Measurements from ENCODE around the gene CDKN2AIPNL. TPM values are rescaled to one million over a fixed set of nuclear protein-coding genes. Genes with fewer than 3 reads are reported as not detected.
A peak's percentile ranks its signal among the peaks of the same experiment; 100 is the strongest.

CDKN2AIPNL gene
- total and polyA plus RNA-seq, 2 of the 13 experiments (the other 11 are each of a cell fraction or from before 2014, with no cell fraction given): 17.4 to 46.5 TPM

DNA sequence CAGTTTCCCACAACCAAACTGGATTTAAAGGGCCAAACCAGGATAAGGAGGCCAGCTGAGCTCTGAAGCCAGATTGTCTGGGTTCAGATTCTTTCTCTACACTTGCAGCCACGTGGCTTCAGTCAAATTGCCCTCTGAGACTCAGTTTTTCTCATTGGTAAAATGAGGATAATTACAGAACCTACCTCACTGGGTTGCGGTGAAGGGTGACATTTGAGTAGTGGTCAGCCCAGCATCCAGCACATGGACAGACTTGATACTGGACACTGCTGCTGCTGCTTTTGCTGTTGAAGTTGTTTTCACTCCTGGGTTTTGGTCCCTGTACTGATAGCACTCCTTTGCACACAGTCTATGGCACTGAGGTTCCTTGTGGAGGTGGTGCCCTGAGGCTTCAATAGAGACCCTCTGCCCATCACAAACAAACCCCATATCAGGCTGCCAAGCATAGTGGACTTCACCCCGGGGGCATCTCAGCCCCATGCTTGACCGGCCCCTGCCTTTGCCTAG is 25.7 kb upstream of the CDKN2AIPNL start (continued):
- TF ChIP-seq ZNF703 (CRISPR knock-in tag; IDR thresholded peaks at IDR 0.05; ENCODE audit: borderline replicate concordance): no peak
- 0 out of 2 replicates have a peak, but pooled peaks have one; percentile 8 for TF ChIP-seq HMG20A (CRISPR knock-in tag; IDR thresholded peaks at IDR 0.05; ENCODE audit: borderline replicate concordance)
- TF ChIP-seq MXD4 (CRISPR knock-in tag; IDR thresholded peaks at IDR 0.05): peak; percentile 4; the same call in 1 of the 2 replicates
- peak; percentile 40 for TF ChIP-seq ZFP91 (CRISPR knock-in tag; IDR thresholded peaks at IDR 0.05; ENCODE audit: borderline replicate concordance)
- no peak for TF ChIP-seq ZGPAT (CRISPR knock-in tag; IDR thresholded peaks at IDR 0.05)
- TF ChIP-seq NKX3-1 (CRISPR knock-in tag; IDR thresholded peaks at IDR 0.05): no peak
- TF ChIP-seq KLF9 (CRISPR knock-in tag; IDR thresholded peaks at IDR 0.05; ENCODE audit: low read depth): no peak
- TF ChIP-seq ZBTB1 (CRISPR knock-in tag; IDR thresholded peaks at IDR 0.05; ENCODE audit: borderline replicate concordance): no peak
- no peak for TF ChIP-seq NCOA2 (CRISPR knock-in tag; IDR thresholded peaks at IDR 0.05)
- TF ChIP-seq POLR2G (IDR thresholded peaks at IDR 0.05; ENCODE audit: low read depth, low read length): peak; percentile 47; the same call in 1 of the 2 replicates
- TF ChIP-seq SOX6 (IDR thresholded peaks at IDR 0.05): no peak
- TF ChIP-seq SOX6 (CRISPR knock-in tag; IDR thresholded peaks at IDR 0.05): 0 out of 2 replicates have a peak, but pooled peaks have one; percentile 3
- TF ChIP-seq TBX2 (CRISPR knock-in tag; IDR thresholded peaks at IDR 0.05; ENCODE audit: borderline replicate concordance): no peak
- TF ChIP-seq ZNF782 (CRISPR knock-in tag; IDR thresholded peaks at IDR 0.05; ENCODE audit: borderline replicate concordance): no peak
- TF ChIP-seq, protein P1, sequence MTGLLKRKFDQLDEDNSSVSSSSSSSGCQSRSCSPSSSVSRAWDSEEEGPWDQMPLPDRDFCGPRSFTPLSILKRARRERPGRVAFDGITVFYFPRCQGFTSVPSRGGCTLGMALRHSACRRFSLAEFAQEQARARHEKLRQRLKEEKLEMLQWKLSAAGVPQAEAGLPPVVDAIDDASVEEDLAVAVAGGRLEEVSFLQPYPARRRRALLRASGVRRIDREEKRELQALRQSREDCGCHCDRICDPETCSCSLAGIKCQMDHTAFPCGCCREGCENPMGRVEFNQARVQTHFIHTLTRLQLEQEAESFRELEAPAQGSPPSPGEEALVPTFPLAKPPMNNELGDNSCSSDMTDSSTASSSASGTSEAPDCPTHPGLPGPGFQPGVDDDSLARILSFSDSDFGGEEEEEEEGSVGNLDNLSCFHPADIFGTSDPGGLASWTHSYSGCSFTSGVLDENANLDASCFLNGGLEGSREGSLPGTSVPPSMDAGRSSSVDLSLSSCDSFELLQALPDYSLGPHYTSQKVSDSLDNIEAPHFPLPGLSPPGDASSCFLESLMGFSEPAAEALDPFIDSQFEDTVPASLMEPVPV (CRISPR knock-in tag; IDR thresholded peaks at IDR 0.05): 0 out of 2 replicates have a peak, but pooled peaks have one; percentile 32
- TF ChIP-seq, protein P2, sequence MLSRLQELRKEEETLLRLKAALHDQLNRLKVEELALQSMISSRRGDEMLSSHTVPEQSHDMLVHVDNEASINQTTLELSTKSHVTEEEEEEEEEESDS (CRISPR knock-in tag; IDR thresholded peaks at IDR 0.05; ENCODE audit: borderline replicate concordance): peak; percentile 32
- TF ChIP-seq MXI1 (IDR thresholded peaks at IDR 0.05; ENCODE audit: borderline replicate concordance, low read depth, low read length): 0 out of 3 replicates have a peak, but pooled peaks have one; percentile 5

Data from HepG2 (cell line).